Neutrophil (primary cell): ENCODE results near the gene ATG13.

Source experiments
- H3K27ac ChIP-seq: fragments of 200-600 bp; sonication (generic); 2 replicates; pipeline ENCODE4 v1.5.1; 2016; ENCODE audit warnings: mild to moderate bottlenecking, moderate library complexity
- H3K27me3 ChIP-seq: fragments of 200-600 bp; sonication (generic); 2 replicates; pipeline ENCODE4 v1.6.0; 2016; ENCODE audit warnings: mild to moderate bottlenecking
- H3K36me3 ChIP-seq: fragments of 200-600 bp; sonication (generic); 2 replicates; pipeline ENCODE4 v1.5.1; 2017
- H3K4me1 ChIP-seq, 2 experiments: fragments of 200-600 bp in 1 of 2; sonication (generic) in 1 of 2; 1 replicate in 1 of 2; 2 replicates in 1 of 2; pipeline versions ENCODE4 v1.5.1 to v1.6.1; 2013 to 2016; ENCODE audit warnings: low read depth in 1 of 2, low read length in 1 of 2, mild to moderate bottlenecking in 1 of 2, moderate library complexity in 1 of 2; ENCODE audit not compliant: control insufficient read depth in 1 of 2, insufficient read depth in 1 of 2
- H3K4me3 ChIP-seq, 2 experiments: fragments of 200-600 bp in 1 of 2; sonication (generic) in 1 of 2; 1 replicate in 1 of 2; 2 replicates in 1 of 2; pipeline ENCODE4 v1.5.1; 2013 to 2016; ENCODE audit warnings: low read depth in 1 of 2, low read length in 1 of 2, mild to moderate bottlenecking in 1 of 2, moderate library complexity in 1 of 2
- H3K9me3 ChIP-seq: fragments of 200-600 bp; sonication (generic); 2 replicates; pipeline ENCODE4 v1.5.1; 2016
- TF ChIP-seq, protein P1 (sequence below): fragments of 200-600 bp; sonication (generic); IDR thresholded peaks from 2 replicates; pipeline ENCODE4 v1.5.1; 2016; ENCODE audit warnings: antibody characterized with exemption

ATG13 gene

DNA sequence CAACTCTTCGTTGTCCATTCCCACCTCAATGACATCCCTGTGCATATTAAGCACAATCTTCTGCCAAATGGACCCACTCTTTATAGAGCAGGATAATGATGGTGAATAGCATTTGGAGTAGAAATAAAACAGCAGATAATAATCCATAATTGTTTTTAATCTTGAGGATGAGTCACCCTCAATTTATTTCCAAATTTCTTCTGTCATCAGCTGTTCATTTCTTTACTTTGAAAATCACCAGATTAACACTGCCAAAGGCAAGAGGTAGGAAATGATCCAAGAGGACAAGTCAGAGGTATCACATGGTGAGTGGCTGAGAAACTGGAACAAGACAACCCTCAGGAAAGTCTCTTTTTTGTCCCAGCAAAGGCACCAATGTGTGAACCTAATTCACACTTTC is 16.2 kb upstream of the ATG13 start:
- H3K4me1 ChIP-seq = no peaks in the 10 kb centered on the region
- no peaks in the 10 kb centered on the region for H3K27me3 ChIP-seq
- TF ChIP-seq, protein P1, sequence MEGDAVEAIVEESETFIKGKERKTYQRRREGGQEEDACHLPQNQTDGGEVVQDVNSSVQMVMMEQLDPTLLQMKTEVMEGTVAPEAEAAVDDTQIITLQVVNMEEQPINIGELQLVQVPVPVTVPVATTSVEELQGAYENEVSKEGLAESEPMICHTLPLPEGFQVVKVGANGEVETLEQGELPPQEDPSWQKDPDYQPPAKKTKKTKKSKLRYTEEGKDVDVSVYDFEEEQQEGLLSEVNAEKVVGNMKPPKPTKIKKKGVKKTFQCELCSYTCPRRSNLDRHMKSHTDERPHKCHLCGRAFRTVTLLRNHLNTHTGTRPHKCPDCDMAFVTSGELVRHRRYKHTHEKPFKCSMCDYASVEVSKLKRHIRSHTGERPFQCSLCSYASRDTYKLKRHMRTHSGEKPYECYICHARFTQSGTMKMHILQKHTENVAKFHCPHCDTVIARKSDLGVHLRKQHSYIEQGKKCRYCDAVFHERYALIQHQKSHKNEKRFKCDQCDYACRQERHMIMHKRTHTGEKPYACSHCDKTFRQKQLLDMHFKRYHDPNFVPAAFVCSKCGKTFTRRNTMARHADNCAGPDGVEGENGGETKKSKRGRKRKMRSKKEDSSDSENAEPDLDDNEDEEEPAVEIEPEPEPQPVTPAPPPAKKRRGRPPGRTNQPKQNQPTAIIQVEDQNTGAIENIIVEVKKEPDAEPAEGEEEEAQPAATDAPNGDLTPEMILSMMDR = no peak
- peaks cover 9% of the 10 kb centered on the region for H3K36me3 ChIP-seq
- H3K4me3 ChIP-seq = no peak overlapping the region
- H3K27ac ChIP-seq = no peak overlapping the region
- no peaks in the 10 kb centered on the region for H3K9me3 ChIP-seq

DNA sequence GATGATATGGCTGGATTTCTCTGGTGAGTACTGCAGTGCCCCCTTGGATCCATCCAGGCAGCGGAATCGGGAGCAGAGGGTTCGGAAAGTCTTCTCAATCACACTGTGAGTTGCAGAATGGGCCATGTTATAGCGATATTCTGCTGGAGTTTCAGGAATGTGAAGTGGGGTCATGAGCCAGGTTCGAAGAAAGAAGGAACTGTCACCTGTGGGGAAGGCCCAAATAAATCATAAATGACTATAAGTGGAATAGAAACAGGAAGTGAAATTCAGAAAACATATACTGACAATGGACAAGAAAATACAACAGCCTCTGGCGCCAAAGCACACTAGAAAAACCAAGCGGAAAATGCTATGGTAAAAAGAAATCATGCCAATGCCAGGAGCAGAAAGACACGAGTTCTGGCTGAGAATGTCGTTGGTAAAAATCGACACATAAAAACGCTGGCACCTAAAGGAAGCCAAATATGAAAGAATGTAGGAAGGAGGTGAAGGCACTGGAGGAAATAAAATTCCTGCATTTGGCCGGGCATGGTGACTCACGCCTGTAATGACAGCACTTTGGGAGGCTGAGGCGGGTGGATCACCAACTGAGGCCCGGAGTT is 13.5 kb upstream of the ATG13 start:
- Histone ChIP-seq H3K9me3 (no peaks in the 10 kb centered on the region), H3K36me3 (peaks cover 9% of the 10 kb centered on the region), H3K4me1 (no peaks in the 10 kb centered on the region), H3K27ac (no peak overlapping the region), H3K4me3 (no peak overlapping the region), H3K27me3 (no peaks in the 10 kb centered on the region)
- TF ChIP-seq, protein P1 = no peak

DNA sequence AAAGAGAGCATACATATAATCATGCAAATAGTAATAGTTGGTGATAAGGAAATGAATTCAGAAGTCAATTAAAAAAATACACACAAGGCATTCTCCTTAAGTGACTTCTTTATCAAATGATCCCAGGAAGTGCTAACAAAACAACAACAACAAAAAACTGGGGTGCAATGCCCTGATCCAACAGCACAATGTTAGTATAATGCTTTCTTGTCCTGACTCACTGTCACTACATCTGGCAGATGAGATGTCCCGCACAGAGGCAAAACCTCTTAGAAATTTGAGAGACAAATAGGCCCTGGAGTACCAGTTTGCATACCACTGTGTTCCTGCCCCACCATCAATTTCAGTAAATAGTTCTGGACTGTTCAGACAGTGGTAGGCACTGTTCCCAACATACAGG is 12.6 kb upstream of the ATG13 start:
- Histone ChIP-seq H3K4me1 (no peaks in the 10 kb centered on the region), H3K4me3 (no peak overlapping the region), H3K27me3 (no peaks in the 10 kb centered on the region), H3K27ac (no peak overlapping the region), H3K9me3 (no peaks in the 10 kb centered on the region), H3K36me3 (peaks cover 9% of the 10 kb centered on the region)
- TF ChIP-seq, protein P1 = no peak

DNA sequence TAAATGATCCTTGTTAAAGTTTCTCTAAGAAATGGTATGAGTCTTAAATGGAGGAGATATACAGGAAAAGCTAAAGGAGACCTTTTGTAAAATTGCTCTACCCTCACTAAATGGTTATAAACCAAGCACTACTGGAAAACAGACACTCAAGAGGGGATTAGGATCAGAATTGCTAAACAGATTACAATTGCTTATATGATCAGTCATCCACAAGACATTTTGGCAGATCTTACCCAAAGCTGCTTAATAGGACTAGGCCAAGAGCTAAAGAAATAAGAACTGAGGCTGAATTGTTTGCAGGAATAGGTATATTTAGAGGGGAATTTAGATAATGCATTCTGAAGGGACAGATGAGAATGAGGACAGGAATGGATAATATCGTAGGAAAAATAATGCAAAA is 9.8 kb upstream of the ATG13 start:
- Histone ChIP-seq H3K27ac (no peak overlapping the region), H3K27me3 (no peaks in the 10 kb centered on the region), H3K36me3 (peaks cover 9% of the 10 kb centered on the region), H3K4me1 (no peaks in the 10 kb centered on the region), H3K9me3 (no peaks in the 10 kb centered on the region), H3K4me3 (no peak overlapping the region)
- TF ChIP-seq, protein P1 = no peak

DNA sequence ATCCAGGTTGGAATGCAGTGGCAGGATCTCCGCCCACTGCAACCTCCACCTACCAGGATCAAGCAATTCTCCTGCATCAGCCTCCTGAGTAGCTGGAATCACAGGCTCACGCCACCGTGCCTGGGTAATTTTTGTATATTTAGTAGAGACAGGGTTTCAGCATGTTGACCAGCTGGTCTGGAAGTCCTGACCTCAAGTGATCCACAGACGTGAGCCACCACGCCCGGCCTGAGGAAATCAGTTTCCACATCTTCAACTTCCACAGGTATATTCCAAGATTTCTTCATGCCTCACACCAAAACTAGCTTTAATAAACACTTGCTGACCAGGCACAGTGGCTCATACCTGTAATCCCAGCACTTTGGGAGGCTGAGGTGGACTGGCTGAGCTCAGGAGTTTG is 8.0 kb upstream of the ATG13 start:
- no peaks in the 10 kb centered on the region for H3K4me1 ChIP-seq
- no peaks in the 10 kb centered on the region for H3K36me3 ChIP-seq
- H3K27ac ChIP-seq = no peak overlapping the region
- H3K9me3 ChIP-seq = no peaks in the 10 kb centered on the region
- H3K4me3 ChIP-seq = no peak overlapping the region
- TF ChIP-seq, protein P1 = no peak
- H3K27me3 ChIP-seq = no peaks in the 10 kb centered on the region
